ENCODE data around the gene GPR149. TPM values are rescaled to one million over a fixed set of nuclear protein-coding genes. Genes with fewer than 3 reads are reported as not detected.

GPR149 gene
- total RNA-seq, 4 donors from 2014 or later, result not detected

GRCh38 chr3:154422694-154423093 is 7.3 kb downstream of the GPR149 start:
- in situ Hi-C loops (cut with MboI; ENCODE audit: low sequenced_read_pairs in 4 of 4) (no loop called here), intact Hi-C loops (cut with DNase I; ENCODE audit: low total_unique reads) (no loop called here)
- Histone ChIP-seq H3K27ac (no peak overlapping the region), H3K27me3 (peaks cover 2 to 4% (median 4%) of the 10 kb centered on the region in 3 donors), H3K9me3 (no peaks in the 10 kb centered on the region), H3K4me3 (no peak overlapping the region), H3K4me1 (no peaks in the 10 kb centered on the region), H3K36me3 (no peaks in the 10 kb centered on the region)
- no peak for TF ChIP-seq CTCF (IDR thresholded peaks at IDR 0.05 in 4 of 5, conservative IDR thresholded peaks at IDR 0.05 in 1 of 5)
- TF ChIP-seq POLR2A (IDR thresholded peaks at IDR 0.05), result no peak
- ATAC-seq (no peak), DNase-seq (no peak)

GRCh38 chr3:154421083-154421482 is 8.9 kb downstream of the GPR149 start:
- H3K27me3 ChIP-seq, result no peaks in the 10 kb centered on the region
- H3K4me1 ChIP-seq, result no peaks in the 10 kb centered on the region
- ATAC-seq (no peak), DNase-seq (no peak)
- no peak overlapping the region for H3K4me3 ChIP-seq
- no peak for TF ChIP-seq CTCF (IDR thresholded peaks at IDR 0.05 in 4 of 5, conservative IDR thresholded peaks at IDR 0.05 in 1 of 5)
- TF ChIP-seq POLR2A (IDR thresholded peaks at IDR 0.05), result no peak
- H3K9me3 ChIP-seq, result no peaks in the 10 kb centered on the region
- in situ Hi-C loops (cut with MboI; ENCODE audit: low sequenced_read_pairs in 4 of 4) (no loop called here), intact Hi-C loops (cut with DNase I; ENCODE audit: low total_unique reads) (no loop called here)
- H3K36me3 ChIP-seq, result no peaks in the 10 kb centered on the region
- H3K27ac ChIP-seq, result no peak overlapping the region

- DNase-seq (no peak), ATAC-seq (no peak)
- H3K4me1 ChIP-seq, result no peaks in the 10 kb centered on the region
- H3K4me3 ChIP-seq, result no peak overlapping the region
- intact Hi-C loops (cut with DNase I; ENCODE audit: low total_unique reads) (no loop called here), in situ Hi-C loops (cut with MboI; ENCODE audit: low sequenced_read_pairs in 4 of 4) (no loop called here)
- no peak for TF ChIP-seq POLR2A (IDR thresholded peaks at IDR 0.05)
- no peak for TF ChIP-seq CTCF (IDR thresholded peaks at IDR 0.05 in 4 of 5, conservative IDR thresholded peaks at IDR 0.05 in 1 of 5)
- no peak overlapping the region for H3K27ac ChIP-seq
- H3K9me3 ChIP-seq, result no peaks in the 10 kb centered on the region
- no peaks in the 10 kb centered on the region for H3K27me3 ChIP-seq
- H3K36me3 ChIP-seq, result no peaks in the 10 kb centered on the region
Measured at GRCh38 chr3:154398084-154398967, 31.7 kb downstream of the GPR149 start.

GRCh38 chr3:154389861-154390260 is 40.1 kb downstream of the GPR149 start:
- Histone ChIP-seq H3K9me3 (no peaks in the 10 kb centered on the region), H3K4me3 (no peak overlapping the region), H3K27me3 (no peaks in the 10 kb centered on the region), H3K4me1 (no peaks in the 10 kb centered on the region), H3K36me3 (no peaks in the 10 kb centered on the region), H3K27ac (no peak overlapping the region)
- DNase-seq, result no peak
- no peak for TF ChIP-seq POLR2A (IDR thresholded peaks at IDR 0.05)
- no peak for TF ChIP-seq CTCF (IDR thresholded peaks at IDR 0.05 in 4 of 5, conservative IDR thresholded peaks at IDR 0.05 in 1 of 5)
- in situ Hi-C loops (cut with MboI; ENCODE audit: low sequenced_read_pairs in 4 of 4) (no loop called here), intact Hi-C loops (cut with DNase I; ENCODE audit: low total_unique reads) (no loop called here)
- no peak for ATAC-seq
